Caco-2 (cell line): ENCODE results near the gene ARSI. TPM values are rescaled to one million over a fixed set of nuclear protein-coding genes. Genes with fewer than 3 reads are reported as not detected.
A peak's percentile ranks its signal among the peaks of the same experiment; 100 is the strongest.

Source experiments
- BruUV-seq: library from RNA; stranded (reverse); fragments of 400-500 nt; replicated peaks from 2 replicates; lab custom pipeline; 2021; lab: Mats Ljungman, UMichigan
- CTCF ChIA-PET: fragments of 300-600 bp; sonication (Branson Sonifier 250); formaldehyde crosslinking; loops from one replicate; lab custom pipeline; 2022; ENCODE audit warnings: antibody characterized with exemption; lab: Charles Lee
- POLR2A ChIA-PET: fragments of 300-600 bp; sonication (Branson Sonifier 250); formaldehyde crosslinking; loops from one replicate; lab custom pipeline; 2022; ENCODE audit warnings: antibody characterized with exemption; lab: Charles Lee
- DNase-seq, 2 experiments: peaks; one replicate each; pipeline versions ENCODE4 v3.0.0 to v3.0.0-alpha.2; 2020 to 2022
- H3K27me3 ChIP-seq: replicated peaks from 2 replicates; pipeline ENCODE4 v1.6.0; 2011; ENCODE audit warnings: low read length; ENCODE audit not compliant: control insufficient read depth, insufficient read depth
- H3K36me3 ChIP-seq: 2 replicates; pipeline ENCODE4 v1.5.1; 2011; ENCODE audit warnings: low read length; ENCODE audit not compliant: control insufficient read depth, insufficient read depth
- H3K4me1 ChIP-seq: fragments of 250-450 bp; sonication (Bioruptor Pico); 2 replicates; pipeline ENCODE4 v1.5.1; 2020; ENCODE audit warnings: mild to moderate bottlenecking
- H3K4me3 ChIP-seq: 2 replicates; pipeline ENCODE4 v1.5.1; 2011; ENCODE audit warnings: low read depth, mild to moderate bottlenecking, control low read depth, low read length
- H3K9me3 ChIP-seq: fragments of 250-450 bp; sonication (Bioruptor Pico); 2 replicates; pipeline ENCODE4 v1.5.1; 2020; ENCODE audit warnings: mild to moderate bottlenecking, moderate library complexity
- H3K27ac Mint-ChIP-seq: one replicate; pipeline ENCODE4 v1.8.0; 2022; ENCODE audit warnings: mixed read lengths; ENCODE audit not compliant: unreplicated experiment
- H3K27me3 Mint-ChIP-seq: one replicate; pipeline ENCODE4 v1.8.0; 2022; ENCODE audit warnings: mixed read lengths; ENCODE audit not compliant: insufficient read depth, unreplicated experiment
- H3K36me3 Mint-ChIP-seq: one replicate; pipeline ENCODE4 v1.8.0; 2022; ENCODE audit warnings: mild to moderate bottlenecking, mixed read lengths; ENCODE audit not compliant: insufficient read depth, unreplicated experiment
- H3K4me1 Mint-ChIP-seq: one replicate; pipeline ENCODE4 v1.8.0; 2022; ENCODE audit warnings: low read depth, mixed read lengths; ENCODE audit not compliant: unreplicated experiment
- H3K4me3 Mint-ChIP-seq: one replicate; pipeline ENCODE4 v1.8.0; 2022; ENCODE audit warnings: mild to moderate bottlenecking, moderate library complexity, mixed read lengths; ENCODE audit not compliant: unreplicated experiment
- H3K9me3 Mint-ChIP-seq: one replicate; pipeline ENCODE4 v1.8.0; 2022; ENCODE audit warnings: mixed read lengths; ENCODE audit not compliant: unreplicated experiment
- CTCF ChIP-seq, 2 experiments: fragments of 200-600 bp in 1 of 2; IDR thresholded peaks; 1 replicate in 1 of 2; 2 replicates in 1 of 2; pipeline versions ENCODE4 v1.5.1 to v1.8.0; 2011 to 2022; ENCODE audit warnings: antibody characterized with exemption in 1 of 2, control low read depth in 1 of 2, inconsistent platforms in 1 of 2, low read depth in 1 of 2, low read length in 1 of 2, mild to moderate bottlenecking in 1 of 2, moderate library complexity in 1 of 2; ENCODE audit not compliant: insufficient read depth in 1 of 2, severe bottlenecking in 1 of 2, unreplicated experiment in 1 of 2
- intact Hi-C: fragments of 100-400 bp; cut with micrococcal nuclease; formaldehyde crosslinking; loops from one replicate; pipeline ENCODE4 v1.10.0; 2022; ENCODE audit not compliant: unreplicated experiment
- total RNA-seq: library from RNA; stranded (reverse); gene quantifications from 2 replicates; pipeline ENCODE4 v1.2.3, GENCODE V29; 2022

ARSI gene
- total RNA-seq, 1 experiment from 2014 or later: 0.52 TPM

- H3K9me3 Mint-ChIP-seq: no peaks in the 10 kb centered on the region
These were observed 44.6 kb downstream of the ARSI start for GRCh38 chr5:150258130-150258529.

GRCh38 chr5:150257424-150257823 lies 45.3 kb downstream of the ARSI start:
- peak in 1 of 2 experiments; percentile 20 for DNase-seq
- no peaks in the 10 kb centered on the region for H3K27me3 Mint-ChIP-seq
- ChIA-PET CTCF (no interaction called here), POLR2A (no interaction called here)
- no peaks in the 10 kb centered on the region for H3K9me3 ChIP-seq
- peaks cover 8% of the 10 kb centered on the region for H3K4me1 Mint-ChIP-seq
- H3K36me3 Mint-ChIP-seq: no peaks in the 10 kb centered on the region
- no peaks in the 10 kb centered on the region; the same call in 1 of the 2 replicates for H3K36me3 ChIP-seq
- no peaks in the 10 kb centered on the region for H3K9me3 Mint-ChIP-seq
- H3K4me3 Mint-ChIP-seq: no peak overlapping the region
- H3K4me3 ChIP-seq: no peak overlapping the region
- no TSS peak for BruUV-seq
- TF ChIP-seq CTCF (IDR thresholded peaks at IDR 0.05; ENCODE audit: insufficient read depth in 1 of 2, low read depth in 1 of 2, low read length in 1 of 2, severe bottlenecking in 1 of 2, unreplicated experiment in 1 of 2): no peak
- H3K4me1 ChIP-seq: peaks cover 40% of the 10 kb centered on the region
- no peaks in the 10 kb centered on the region for H3K27me3 ChIP-seq
- intact Hi-C loops: no loop called here
- H3K27ac Mint-ChIP-seq: no peak overlapping the region

More at GRCh38 chr5:150258130-150258529, 44.6 kb downstream of the ARSI start:
- CTCF ChIA-PET: no interaction called here
- Mint-ChIP-seq H3K36me3 (no peaks in the 10 kb centered on the region), H3K4me1 (peaks cover 8% of the 10 kb centered on the region), H3K4me3 (no peak overlapping the region), H3K27me3 (no peaks in the 10 kb centered on the region), H3K27ac (no peak overlapping the region)
- no peak for DNase-seq
- H3K27me3 ChIP-seq: no peaks in the 10 kb centered on the region
- H3K4me1 ChIP-seq: peaks cover 33% of the 10 kb centered on the region
- POLR2A ChIA-PET: no interaction called here
- H3K4me3 ChIP-seq: no peak overlapping the region
- H3K36me3 ChIP-seq: no peaks in the 10 kb centered on the region; the same call in 1 of the 2 replicates
- intact Hi-C loops: no loop called here
- TF ChIP-seq CTCF (IDR thresholded peaks at IDR 0.05; ENCODE audit: insufficient read depth in 1 of 2, low read depth in 1 of 2, low read length in 1 of 2, severe bottlenecking in 1 of 2, unreplicated experiment in 1 of 2): no peak
- no TSS peak for BruUV-seq
- no peaks in the 10 kb centered on the region for H3K9me3 ChIP-seq

- peak in 1 of 2 experiments; percentile 44 for TF ChIP-seq CTCF (IDR thresholded peaks at IDR 0.05; ENCODE audit: insufficient read depth in 1 of 2, low read depth in 1 of 2, low read length in 1 of 2, severe bottlenecking in 1 of 2, unreplicated experiment in 1 of 2)
- no peaks in the 10 kb centered on the region for H3K9me3 ChIP-seq
- intact Hi-C loops: no loop called here
- no peaks in the 10 kb centered on the region for H3K27me3 ChIP-seq
- Mint-ChIP-seq H3K27ac (no peak overlapping the region), H3K4me3 (no peak overlapping the region), H3K36me3 (no peaks in the 10 kb centered on the region), H3K27me3 (no peaks in the 10 kb centered on the region), H3K4me1 (peaks cover 8% of the 10 kb centered on the region), H3K9me3 (no peaks in the 10 kb centered on the region)
- DNase-seq: peak in 1 of 2 experiments; percentile 45
- H3K36me3 ChIP-seq: no peaks in the 10 kb centered on the region; the same call in 1 of the 2 replicates
- peaks cover 44% of the 10 kb centered on the region for H3K4me1 ChIP-seq
- BruUV-seq: no TSS peak
- no peak overlapping the region for H3K4me3 ChIP-seq
- ChIA-PET CTCF (no interaction called here), POLR2A (no interaction called here)
These were observed 46.2 kb downstream of the ARSI start for GRCh38 chr5:150256410-150257064.
